HepG2 (cell line): ENCODE data around the gene CYP2W1. TPM values are rescaled to one million over a fixed set of nuclear protein-coding genes. Genes with fewer than 3 reads are reported as not detected.
A peak's percentile ranks its signal among the peaks of the same experiment; 100 is the strongest.

ENCODE experiments used
- ATAC-seq: fragments of 200-7000 bp; cut with Tn5 transposase; 3 replicates; pipeline ENCODE4 v1.9.1; 2020; ENCODE audit warnings: mild to moderate bottlenecking, moderate library complexity
- BruUV-seq: library from RNA; stranded (reverse); fragments of 400-500 nt; replicated peaks from 2 replicates; lab custom pipeline; 2021; lab: Mats Ljungman, UMichigan
- CTCF ChIA-PET: fragments of 300-600 bp; formaldehyde crosslinking; extraction: SDS; loops from one replicate; lab custom pipeline; 2021; ENCODE audit warnings: low total read pairs, inconsistent platforms, low intra/inter-chr PET ratio; lab: Yijun Ruan, JAX
- POLR2A ChIA-PET: fragments of 350-600 bp; sonication (Branson Sonifier 250); formaldehyde crosslinking; loops from one replicate; lab custom pipeline; 2020; ENCODE audit warnings: antibody characterized with exemption, inconsistent platforms; lab: Yijun Ruan, JAX
- DNase-seq: peaks from one replicate; pipeline ENCODE4 v3.0.0-alpha.2; 2015; ENCODE audit warnings: low spot score
- FAIRE-seq: peaks from 3 replicates; lab custom pipeline; 2011; peaks lifted over from hg19 to GRCh38; lab: Jason Lieb, UNC
- H2AFZ ChIP-seq: one replicate; pipeline ENCODE4 v1.6.1; 2011; ENCODE audit warnings: low read length, inconsistent platforms
- H3K27ac ChIP-seq: fragments of 300-600 bp; 3 replicates; pipeline ENCODE4 v1.8.0; 2011; ENCODE audit warnings: mixed run types, mild to moderate bottlenecking, mixed read lengths, low read length, inconsistent platforms; ENCODE audit not compliant: insufficient read depth; ENCODE audit errors: extremely low read length
- H3K27me3 ChIP-seq, 2 experiments: fragments of 200-600 bp in 1 of 2; 2 replicates in 1 of 2; 3 replicates in 1 of 2; pipeline versions ENCODE4 v1.6.0 to v1.8.0; 2011; ENCODE audit warnings: low read length in 2 of 2, mild to moderate bottlenecking in 2 of 2, moderate library complexity in 2 of 2, inconsistent platforms in 1 of 2; ENCODE audit not compliant: insufficient read depth in 2 of 2, control insufficient read depth in 1 of 2
- H3K36me3 ChIP-seq, 2 experiments: fragments of 200-600 bp in 1 of 2; replicated peaks in 1 of 2; 2 replicates in 1 of 2; 3 replicates in 1 of 2; pipeline versions ENCODE4 v1.5.1 to v1.8.0; 2011; ENCODE audit warnings: low read length in 2 of 2, inconsistent platforms in 1 of 2; ENCODE audit not compliant: insufficient read depth in 2 of 2, control insufficient read depth in 1 of 2
- H3K4me1 ChIP-seq: 2 replicates; pipeline ENCODE4 v1.5.1; 2012; ENCODE audit warnings: low read length, inconsistent platforms; ENCODE audit not compliant: insufficient read depth
- H3K4me2 ChIP-seq: 2 replicates; pipeline ENCODE4 v1.6.0; 2011; ENCODE audit warnings: low read depth, low read length, inconsistent platforms
- H3K4me3 ChIP-seq, 3 experiments: fragments of 200-600 bp in 1 of 3; sonication (generic), shearing (Covaris generic) in 1 of 3; replicated peaks in 1 of 3; 2 replicates each; pipeline ENCODE4 v1.5.1; 2011 to 2016; ENCODE audit warnings: low read length in 3 of 3, inconsistent platforms in 2 of 3, low read depth in 2 of 3, mild to moderate bottlenecking in 2 of 3, control low read depth in 1 of 3, mixed read lengths in 1 of 3; ENCODE audit not compliant: insufficient read depth in 1 of 3
- H3K79me2 ChIP-seq: one replicate; pipeline ENCODE4 v1.6.1; 2011; ENCODE audit warnings: low read length, inconsistent platforms; ENCODE audit not compliant: insufficient read depth
- H3K9ac ChIP-seq: 2 replicates; pipeline ENCODE4 v1.6.0; 2011; ENCODE audit warnings: mild to moderate bottlenecking, low read depth, low read length, inconsistent platforms; ENCODE audit not compliant: insufficient read depth
- H3K9me3 ChIP-seq: 2 replicates; pipeline ENCODE4 v1.5.1; 2012; ENCODE audit warnings: mild to moderate bottlenecking, low read length
- H4K20me1 ChIP-seq: 2 replicates; pipeline ENCODE4 v1.6.0; 2011; ENCODE audit warnings: inconsistent platforms, mild to moderate bottlenecking, low read length, moderate library complexity; ENCODE audit not compliant: insufficient read depth
- ATF7-NPFF ChIP-seq: sonication (generic); formaldehyde crosslinking; IDR thresholded peaks from 2 replicates; pipeline ENCODE4 v1.8.1; 2023; ENCODE audit warnings: mild to moderate bottlenecking, low read depth, missing genetic modification reagents, moderate library complexity
- FOXC1 ChIP-seq: sonication (generic); formaldehyde crosslinking; IDR thresholded peaks from 2 replicates; pipeline ENCODE4 v1.8.0; 2022; ENCODE audit warnings: mild to moderate bottlenecking, missing genetic modification reagents, borderline replicate concordance
- GATA4 ChIP-seq: sonication (generic); IDR thresholded peaks from 2 replicates; pipeline ENCODE4 v1.6.1; 2016; ENCODE audit warnings: antibody characterized with exemption, low read depth, borderline replicate concordance
- HES4 ChIP-seq: sonication (generic); formaldehyde crosslinking; IDR thresholded peaks from 2 replicates; pipeline ENCODE4 v1.9.0; 2021; ENCODE audit warnings: mild to moderate bottlenecking, missing genetic modification reagents, borderline replicate concordance
- HMG20A ChIP-seq: IDR thresholded peaks from 2 replicates; pipeline ENCODE4 v1.6.1; 2016; ENCODE audit warnings: borderline replicate concordance
- NBN ChIP-seq: fragments of 450-650 bp; conservative IDR thresholded peaks from 2 replicates; pipeline ENCODE4 v1.6.1; 2017
- NR2F1 ChIP-seq, 2 experiments: fragments of 450-650 bp in 1 of 2; formaldehyde crosslinking in 1 of 2; IDR thresholded peaks; 2 replicates each; pipeline versions ENCODE4 v1.5.0 to v1.6.1; 2016 to 2020; ENCODE audit warnings: mild to moderate bottlenecking in 1 of 2, missing compliant biosample characterization in 1 of 2, missing genetic modification reagents in 1 of 2, moderate library complexity in 1 of 2
- SP4 ChIP-seq: sonication (generic); formaldehyde crosslinking; IDR thresholded peaks from 2 replicates; pipeline ENCODE4 v1.8.1; 2023; ENCODE audit warnings: mild to moderate bottlenecking, missing genetic modification reagents
- SRSF9 ChIP-seq: fragments of 200-400 bp; formaldehyde crosslinking; IDR thresholded peaks from 2 replicates; pipeline ENCODE4 v1.6.1; 2018; ENCODE audit warnings: borderline replicate concordance, mild to moderate bottlenecking, low read depth, low read length; ENCODE audit not compliant: insufficient read depth, poor library complexity, severe bottlenecking
- TGIF2 ChIP-seq: IDR thresholded peaks from 2 replicates; pipeline ENCODE4 v1.6.1; 2016; ENCODE audit warnings: control low read depth, missing compliant biosample characterization
- ZBTB8A ChIP-seq: sonication (generic); formaldehyde crosslinking; IDR thresholded peaks from 2 replicates; pipeline ENCODE4 v1.4.0; 2020; ENCODE audit warnings: mild to moderate bottlenecking, low read depth, missing genetic modification reagents, borderline replicate concordance
- ZC3H4 ChIP-seq: sonication (generic); formaldehyde crosslinking; IDR thresholded peaks from 2 replicates; pipeline ENCODE4 v1.4.0; 2020; ENCODE audit warnings: missing genetic modification reagents, borderline replicate concordance
- ZFP37 ChIP-seq: sonication (generic); formaldehyde crosslinking; IDR thresholded peaks from 2 replicates; pipeline ENCODE4 v1.4.0; 2020; ENCODE audit warnings: missing genetic modification reagents, borderline replicate concordance
- ZNF143 ChIP-seq: sonication (generic); formaldehyde crosslinking; IDR thresholded peaks from 2 replicates; pipeline ENCODE4 v1.4.0; 2020; ENCODE audit warnings: missing genetic modification reagents
- WGBS: methylation state at CpG from one replicate; pipeline ENCODE4 v1.1.6; 2017; ENCODE audit warnings: low lambda C conversion rate; 5-methylcytosine and 5-hydroxymethylcytosine counted together
- in situ Hi-C: cut with HindIII; loops from 2 replicates; pipeline ENCODE4 v1.10.0; 2017; ENCODE audit warnings: low pct_unique_long_range_greater_than_20kb; ENCODE audit not compliant: extremely low pct_ligation_motif_present
- intact Hi-C: fragments of 100-400 bp; cut with micrococcal nuclease; formaldehyde crosslinking; loops from one replicate; pipeline ENCODE4 v1.10.0; 2022; ENCODE audit not compliant: unreplicated experiment
- polyA plus RNA-seq, 8 experiments: library from polyadenylated mRNA; depleted of rRNA in 3 of 8; stranded (reverse) in 7 of 8; unstranded in 1 of 8; fragments of >200 nt; fragmentation: Illumina TruSeq in 4 of 8; extraction: Trizol in 4 of 8; gene quantifications; 2 replicates each; pipeline versions ENCODE4 v1.2.1 to v1.2.3, GENCODE V29; 2011 to 2016; ENCODE audit warnings: low read depth in 4 of 8, missing spikeins in 1 of 8, mixed read lengths in 1 of 8; ENCODE audit not compliant: insufficient read depth in 1 of 8
- total RNA-seq, 5 experiments: library from RNA; depleted of rRNA; stranded (reverse); fragments of >200 nt; fragmentation: Illumina TruSeq; extraction: Trizol; gene quantifications; 2 replicates each; pipeline ENCODE4 v1.2.3, GENCODE V29; 2016; ENCODE audit warnings: low read depth in 1 of 5
- TF ChIP-seq, protein P1 (sequence below): sonication (generic); formaldehyde crosslinking; IDR thresholded peaks from 2 replicates; pipeline ENCODE4 v1.4.0; 2020; ENCODE audit warnings: missing genetic modification reagents, borderline replicate concordance
- TF ChIP-seq, protein P2 (sequence below): sonication (generic); formaldehyde crosslinking; IDR thresholded peaks from 2 replicates; pipeline ENCODE4 v1.5.1; 2020; ENCODE audit warnings: mild to moderate bottlenecking, moderate library complexity, missing genetic modification reagents
- TF ChIP-seq, protein P3 (sequence below): sonication (generic); formaldehyde crosslinking; IDR thresholded peaks from 2 replicates; pipeline ENCODE4 v1.8.0; 2022; ENCODE audit warnings: low read depth, missing genetic modification reagents

Gene CYP2W1
- total and polyA plus RNA-seq, 2 of the 13 experiments (the other 11 are each of a cell fraction or from before 2014, with no cell fraction given), result 19.5 to 31.7 TPM

DNA sequence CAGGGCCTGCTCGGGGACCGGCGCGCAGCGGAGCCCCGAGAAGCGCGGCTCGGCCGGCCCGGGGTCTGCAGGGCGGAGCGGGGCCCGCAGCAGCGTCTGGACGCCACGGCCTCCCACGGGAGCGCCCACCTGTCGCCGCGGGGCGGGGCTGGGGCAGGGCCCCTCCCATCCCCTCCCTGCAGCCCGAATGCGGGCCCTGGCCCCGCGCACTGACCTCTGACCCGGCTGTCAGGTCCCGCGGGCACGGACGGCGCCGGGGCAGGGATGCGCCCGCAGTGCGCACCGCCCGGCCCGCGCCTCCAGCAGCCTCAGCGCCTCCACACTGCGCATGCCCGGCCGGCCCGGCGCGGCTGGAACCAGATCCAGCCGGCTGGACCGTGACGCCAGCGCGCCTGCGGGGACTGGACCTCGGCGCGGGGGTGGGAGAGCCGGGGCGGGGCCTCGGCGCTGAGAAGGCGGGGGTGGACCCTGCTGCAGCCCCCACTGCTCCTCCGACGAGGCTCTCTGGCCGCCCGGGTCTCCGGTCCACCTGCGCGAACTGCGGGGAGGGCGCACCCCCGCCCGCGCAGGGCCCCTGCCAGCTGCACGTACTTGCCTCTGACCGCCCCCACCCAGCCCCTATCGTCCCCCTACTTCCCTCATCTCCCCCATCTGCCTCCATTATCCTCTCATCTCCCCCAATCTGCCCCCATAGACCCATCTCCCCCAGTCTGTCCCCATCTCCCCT is 45.2 kb downstream of the CYP2W1 start:
- Histone ChIP-seq H2AFZ (no peak overlapping the region), H3K4me3 (peak overlapping the region; percentile 59 to 73 (median 71)), H4K20me1 (no peaks in the 10 kb centered on the region), H3K27ac (peak overlapping the region; percentile 68), H3K9ac (peak overlapping the region; percentile 65), H3K36me3 (peaks cover 2 to 8% of the 10 kb centered on the region in 2 experiments; a peak in 2 of 5 replicates), H3K4me2 (peak overlapping the region; percentile 75), H3K4me1 (peaks cover 29% of the 10 kb centered on the region), H3K27me3 (no peaks in the 10 kb centered on the region), H3K9me3 (no peaks in the 10 kb centered on the region), H3K79me2 (peaks cover 15% of the 10 kb centered on the region)
- peak; percentile 83 for ATAC-seq
- intact Hi-C loops, result no loop called here
- 0% methylated on average over 7 of the region's 77 CpGs for WGBS
- in situ Hi-C loops, result no loop called here
- FAIRE-seq, result no peak
- DNase-seq, result peak; percentile 75
- CTCF ChIA-PET, result interaction anchor here (1.5 kb wide), 1 partner anchor 35 kb away, joined by 5 read pairs; no protein-coding TSS in a partner anchor
- POLR2A ChIA-PET, result interaction anchor here (0.8 to 2.5 kb wide), 3 partner anchors 13 to 129 kb away, joined by 3 to 12 read pairs (median 5); partner anchors contain the start of gene GPR146
- no TSS peak for BruUV-seq
- TF ChIP-seq HMG20A (CRISPR knock-in tag), result no peak
- TF ChIP-seq ZBTB8A (CRISPR knock-in tag), result no peak
- peak; percentile 81; the same call in 1 of the 2 replicates for TF ChIP-seq ATF7-NPFF (CRISPR knock-in tag)
- TF ChIP-seq NR2F1 (CRISPR knock-in tag; IDR thresholded peaks at IDR 0.05), result no peak; a peak in 1 of 4 replicates
- peak; percentile 72 for TF ChIP-seq SP4 (CRISPR knock-in tag)
- no peak for TF ChIP-seq ZC3H4 (CRISPR knock-in tag)
- TF ChIP-seq, protein P1, sequence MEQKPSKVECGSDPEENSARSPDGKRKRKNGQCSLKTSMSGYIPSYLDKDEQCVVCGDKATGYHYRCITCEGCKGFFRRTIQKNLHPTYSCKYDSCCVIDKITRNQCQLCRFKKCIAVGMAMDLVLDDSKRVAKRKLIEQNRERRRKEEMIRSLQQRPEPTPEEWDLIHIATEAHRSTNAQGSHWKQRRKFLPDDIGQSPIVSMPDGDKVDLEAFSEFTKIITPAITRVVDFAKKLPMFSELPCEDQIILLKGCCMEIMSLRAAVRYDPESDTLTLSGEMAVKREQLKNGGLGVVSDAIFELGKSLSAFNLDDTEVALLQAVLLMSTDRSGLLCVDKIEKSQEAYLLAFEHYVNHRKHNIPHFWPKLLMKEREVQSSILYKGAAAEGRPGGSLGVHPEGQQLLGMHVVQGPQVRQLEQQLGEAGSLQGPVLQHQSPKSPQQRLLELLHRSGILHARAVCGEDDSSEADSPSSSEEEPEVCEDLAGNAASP, result no peak
- TF ChIP-seq, protein P2, sequence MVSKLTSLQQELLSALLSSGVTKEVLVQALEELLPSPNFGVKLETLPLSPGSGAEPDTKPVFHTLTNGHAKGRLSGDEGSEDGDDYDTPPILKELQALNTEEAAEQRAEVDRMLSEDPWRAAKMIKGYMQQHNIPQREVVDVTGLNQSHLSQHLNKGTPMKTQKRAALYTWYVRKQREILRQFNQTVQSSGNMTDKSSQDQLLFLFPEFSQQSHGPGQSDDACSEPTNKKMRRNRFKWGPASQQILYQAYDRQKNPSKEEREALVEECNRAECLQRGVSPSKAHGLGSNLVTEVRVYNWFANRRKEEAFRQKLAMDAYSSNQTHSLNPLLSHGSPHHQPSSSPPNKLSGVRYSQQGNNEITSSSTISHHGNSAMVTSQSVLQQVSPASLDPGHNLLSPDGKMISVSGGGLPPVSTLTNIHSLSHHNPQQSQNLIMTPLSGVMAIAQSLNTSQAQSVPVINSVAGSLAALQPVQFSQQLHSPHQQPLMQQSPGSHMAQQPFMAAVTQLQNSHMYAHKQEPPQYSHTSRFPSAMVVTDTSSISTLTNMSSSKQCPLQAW, result no peak
- no peak for TF ChIP-seq NBN
- TF ChIP-seq ZNF143 (CRISPR knock-in tag), result no peak
- TF ChIP-seq GATA4, result no peak
- no peak for TF ChIP-seq TGIF2 (CRISPR knock-in tag)
- no peak for TF ChIP-seq FOXC1
- TF ChIP-seq, protein P3, sequence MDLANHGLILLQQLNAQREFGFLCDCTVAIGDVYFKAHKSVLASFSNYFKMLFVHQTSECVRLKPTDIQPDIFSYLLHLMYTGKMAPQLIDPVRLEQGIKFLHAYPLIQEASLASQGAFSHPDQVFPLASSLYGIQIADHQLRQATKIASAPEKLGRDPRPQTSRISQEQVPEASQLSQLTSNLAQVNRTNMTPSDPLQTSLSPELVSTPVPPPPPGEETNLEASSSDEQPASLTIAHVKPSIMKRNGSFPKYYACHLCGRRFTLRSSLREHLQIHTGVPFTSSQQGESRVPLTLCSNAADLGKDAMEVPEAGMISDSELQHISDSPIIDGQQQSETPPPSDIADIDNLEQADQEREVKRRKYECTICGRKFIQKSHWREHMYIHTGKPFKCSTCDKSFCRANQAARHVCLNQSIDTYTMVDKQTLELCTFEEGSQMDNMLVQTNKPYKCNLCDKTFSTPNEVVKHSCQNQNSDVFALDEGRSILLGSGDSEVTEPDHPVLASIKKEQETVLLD (CRISPR knock-in tag), result peak; percentile 64; the same call in 1 of the 2 replicates
- peak; percentile 82; the same call in 1 of the 2 replicates for TF ChIP-seq HES4
- no peak for TF ChIP-seq ZFP37 (CRISPR knock-in tag)
- no peak for TF ChIP-seq SRSF9
